Endothelial cell of umbilical vein (primary cell): ENCODE results near the gene B4GALT5. TPM values are rescaled to one million over a fixed set of nuclear protein-coding genes. Genes with fewer than 3 reads are reported as not detected.

ENCODE experiments used
- BruUV-seq: library from RNA; stranded (reverse); fragments of 400-500 nt; replicated peaks from 2 replicates; lab custom pipeline; 2021; lab: Mats Ljungman, UMichigan
- CTCF ChIA-PET: fragments of 300-600, 350-600 bp; sonication (Branson Sonifier 250); formaldehyde crosslinking; loops from one replicate; lab custom pipeline; 2021; ENCODE audit warnings: antibody characterized with exemption, inconsistent platforms; lab: Charles Lee
- POLR2A ChIA-PET: fragments of 300-600, 350-600 bp; sonication (Branson Sonifier 250); formaldehyde crosslinking; loops from one replicate; lab custom pipeline; 2021; ENCODE audit warnings: antibody characterized with exemption, inconsistent platforms; lab: Charles Lee
- DNase-seq: peaks from one replicate; pipeline ENCODE4 v3.0.0-alpha.2; 2011; ENCODE audit warnings: low read depth, low spot score
- FAIRE-seq: peaks from 2 replicates; lab custom pipeline; 2011; peaks lifted over from hg19 to GRCh38; lab: Jason Lieb, UNC
- H2AFZ ChIP-seq: 2 replicates; pipeline ENCODE4 v1.6.0; 2012; ENCODE audit warnings: low read depth, low read length, control low read depth, inconsistent platforms
- H3K27ac ChIP-seq: 2 replicates; pipeline ENCODE4 v1.5.1; 2011; ENCODE audit warnings: low read depth, mild to moderate bottlenecking, control low read depth, low read length, moderate library complexity; ENCODE audit not compliant: insufficient read depth
- H3K27me3 ChIP-seq, 2 experiments: 2 replicates each; pipeline versions ENCODE4 v1.6.0 to v1.6.1; 2011; ENCODE audit warnings: low read length in 2 of 2, mixed read lengths in 1 of 2; ENCODE audit not compliant: control insufficient read depth in 2 of 2, insufficient read depth in 2 of 2
- H3K36me3 ChIP-seq, 2 experiments: 2 replicates in 1 of 2; 3 replicates in 1 of 2; pipeline ENCODE4 v1.5.1; 2011; ENCODE audit warnings: low read length in 2 of 2, mild to moderate bottlenecking in 1 of 2, moderate library complexity in 1 of 2; ENCODE audit not compliant: control insufficient read depth in 2 of 2, insufficient read depth in 2 of 2; ENCODE audit errors: extremely low read depth in 1 of 2
- H3K4me1 ChIP-seq: 3 replicates; pipeline ENCODE4 v1.5.1; 2011; ENCODE audit warnings: mild to moderate bottlenecking, low read length; ENCODE audit not compliant: control insufficient read depth, insufficient read depth; ENCODE audit errors: extremely low read depth
- H3K4me2 ChIP-seq: 2 replicates; pipeline ENCODE4 v1.6.1; 2011; ENCODE audit warnings: low read length, control low read depth, mixed read lengths; ENCODE audit not compliant: insufficient read depth
- H3K4me3 ChIP-seq, 3 experiments: fragments of 200-600 bp in 1 of 3; sonication (generic), shearing (Covaris generic) in 1 of 3; replicated peaks in 1 of 3; 2 replicates each; pipeline ENCODE4 v1.5.1; 2011 to 2016; ENCODE audit warnings: control low read depth in 3 of 3, low read length in 3 of 3, mild to moderate bottlenecking in 2 of 3, inconsistent platforms in 1 of 3, low read depth in 1 of 3, moderate library complexity in 1 of 3; ENCODE audit not compliant: insufficient read depth in 1 of 3
- H3K79me2 ChIP-seq: 2 replicates; pipeline ENCODE4 v1.6.0; 2012; ENCODE audit warnings: low read length, inconsistent platforms; ENCODE audit not compliant: control insufficient read depth, insufficient read depth
- H3K9ac ChIP-seq: replicated peaks from 2 replicates; pipeline ENCODE3; 2011; ENCODE audit warnings: low read length, control low read depth; ENCODE audit not compliant: insufficient read depth; ENCODE audit errors: extremely low read depth
- H3K9me1 ChIP-seq: replicated peaks from 3 replicates; pipeline ENCODE4 v1.6.0; 2011; ENCODE audit warnings: mild to moderate bottlenecking, low read length; ENCODE audit not compliant: control insufficient read depth, insufficient read depth; ENCODE audit errors: extremely low read depth
- H3K9me3 ChIP-seq: replicated peaks from 2 replicates; pipeline ENCODE4 v1.5.1; 2012; ENCODE audit warnings: low read length, inconsistent platforms; ENCODE audit not compliant: control insufficient read depth, insufficient read depth
- H4K20me1 ChIP-seq: replicated peaks from 2 replicates; pipeline ENCODE3; 2011; ENCODE audit warnings: mild to moderate bottlenecking, low read length; ENCODE audit not compliant: control insufficient read depth, insufficient read depth; ENCODE audit errors: extremely low read depth
- CTCF ChIP-seq, 2 donors: IDR thresholded peaks; 1 replicate in 1 of 2; 2 replicates in 1 of 2; pipeline ENCODE4 v1.5.1; 2011; ENCODE audit warnings: low read length in 2 of 2, mild to moderate bottlenecking in 2 of 2, moderate library complexity in 2 of 2, control low read depth in 1 of 2, inconsistent platforms in 1 of 2, low read depth in 1 of 2; ENCODE audit not compliant: insufficient read depth in 1 of 2; ENCODE audit errors: extremely low read depth in 1 of 2
- EZH2 ChIP-seq: IDR thresholded peaks from 2 replicates; pipeline ENCODE4 v1.6.1; 2012; ENCODE audit warnings: borderline replicate concordance, low read depth, mild to moderate bottlenecking, moderate library complexity, low read length, inconsistent platforms; ENCODE audit not compliant: severe bottlenecking
- FOS ChIP-seq: IDR thresholded peaks from 2 replicates; pipeline ENCODE4 v1.6.1; 2011; ENCODE audit warnings: mild to moderate bottlenecking, low read length, moderate library complexity, borderline replicate concordance; ENCODE audit not compliant: insufficient read depth
- GATA2 ChIP-seq: IDR thresholded peaks from 2 replicates; pipeline ENCODE4 v1.7.0; 2011; ENCODE audit warnings: low read depth, mild to moderate bottlenecking, moderate library complexity, mixed read lengths, low read length; ENCODE audit not compliant: insufficient read length, insufficient read depth
- JUN ChIP-seq: IDR thresholded peaks from 2 replicates; pipeline ENCODE4 v1.6.1; 2011; ENCODE audit warnings: borderline replicate concordance, low read depth; ENCODE audit not compliant: insufficient read length, insufficient read depth
- MAX ChIP-seq: IDR thresholded peaks from 2 replicates; pipeline ENCODE4 v1.6.1; 2011; ENCODE audit not compliant: insufficient read depth, insufficient read length
- MYC ChIP-seq: IDR thresholded peaks from one replicate; pipeline ENCODE4 v1.6.1; 2011; ENCODE audit warnings: mild to moderate bottlenecking, low read depth, low read length
- POLR2A ChIP-seq: IDR thresholded peaks from 2 replicates; pipeline ENCODE4 v1.6.1; 2012; ENCODE audit warnings: low read depth, mild to moderate bottlenecking, control low read depth, low read length
- POLR2AphosphoS5 ChIP-seq: IDR thresholded peaks from 2 replicates; pipeline ENCODE4 v1.6.1; 2012; ENCODE audit warnings: low read depth, mild to moderate bottlenecking, control low read depth, low read length, moderate library complexity; ENCODE audit not compliant: insufficient read depth
- dilution Hi-C: fragments of 300-500 bp; cut with MboI; formaldehyde crosslinking; loops from one replicate; pipeline ENCODE4 v1.15.0; 2019; ENCODE audit warnings: low sequenced_read_pairs; ENCODE audit not compliant: extremely low pct_ligation_motif_present
- intact Hi-C: fragments of 100-400 bp; cut with micrococcal nuclease; formaldehyde crosslinking; loops from one replicate; pipeline ENCODE4 v1.10.0; 2022
- polyA plus RNA-seq, 4 experiments: library from polyadenylated mRNA; depleted of rRNA in 3 of 4; stranded (reverse) in 3 of 4; unstranded in 1 of 4; fragments of >200 nt; gene quantifications; 2 replicates each; pipeline versions ENCODE4 v1.2.1 to v1.2.3, GENCODE V29; 2011 to 2012; ENCODE audit warnings: missing spikeins in 1 of 4
- small RNA-seq: library from RNA; depleted of rRNA; stranded (forward); fragments of <200 nt; gene quantifications from one replicate; pipeline ENCODE3, GENCODE V24; 2012; ENCODE audit warnings: low replicate concordance, low read depth; ENCODE audit not compliant: insufficient read depth, insufficient read length
- total RNA-seq: library from RNA; stranded (reverse); gene quantifications from 2 replicates; pipeline ENCODE4 v1.2.3, GENCODE V29; 2021

B4GALT5 gene
- total and polyA plus RNA-seq, 2 donors (not counting 3 experiments of a cell fraction or from before 2014, with no cell fraction given): 54.4 to 70.1 TPM

- H3K4me2 ChIP-seq: no peak overlapping the region
- ChIA-PET POLR2A (interaction anchor here (0.6 kb wide), 1 partner anchor 229 kb away, joined by 4 read pairs; the partner anchor contains the start of gene SLC9A8), CTCF (interaction anchor here (1.3 to 6.8 kb wide), 2 partner anchors 13 to 42 kb away, joined by 4 to 45 read pairs; no protein-coding TSS in a partner anchor)
- H3K27ac ChIP-seq: no peak overlapping the region
- H4K20me1 ChIP-seq: no peaks in the 10 kb centered on the region
- no peak overlapping the region for H3K4me3 ChIP-seq
- no peak for FAIRE-seq
- intact Hi-C loops: no loop called here
- H3K9ac ChIP-seq: no peak overlapping the region
- H3K4me1 ChIP-seq: peaks cover 2% of the 10 kb centered on the region
- H3K9me3 ChIP-seq: peaks cover 2% of the 10 kb centered on the region
- no TSS peak for BruUV-seq
- no peaks in the 10 kb centered on the region for H3K9me1 ChIP-seq
- H3K27me3 ChIP-seq: no peaks in the 10 kb centered on the region
- TF ChIP-seq MAX: no peak
- TF ChIP-seq JUN: no peak
- TF ChIP-seq EZH2: no peak
- TF ChIP-seq POLR2AphosphoS5: no peak
- no peak for TF ChIP-seq CTCF (IDR thresholded peaks at IDR 0.05; ENCODE audit: extremely low read depth in 1 of 2, insufficient read depth in 1 of 2, low read depth in 1 of 2, low read length in 2 of 2)
- TF ChIP-seq GATA2: no peak
- no peak for TF ChIP-seq POLR2A
- TF ChIP-seq FOS: no peak
- TF ChIP-seq MYC: no peak
- no peaks in the 10 kb centered on the region for H3K79me2 ChIP-seq
- no peaks in the 10 kb centered on the region for H3K36me3 ChIP-seq
- dilution Hi-C loops: no loop called here
- no peak overlapping the region for H2AFZ ChIP-seq
- DNase-seq: no peak
These were observed 130.4 kb downstream of the B4GALT5 start for GRCh38 chr20:49583343-49583668.

Small RNA genes lying within 50 kb of the gene (small RNA-seq; reads per million reads assigned to genes)
- gene RN7SL197P (not detected), gene SNRPFP1 (not detected)

Other genes starting within 250 kb of the B4GALT5 start
- gene KCNB1, start 231.2 kb downstream of the B4GALT5 start, total RNA-seq: not detected in 2 replicates
- not detected in 2 replicates for gene KCNB1, start 231.2 kb downstream of the B4GALT5 start, polyA plus RNA-seq
- gene PTGIS, start 145.7 kb downstream of the B4GALT5 start, total RNA-seq: 4.4 and 6.2 TPM in 2 replicates
- 11.8 and 14.2 TPM in 2 replicates for gene PTGIS, start 145.7 kb downstream of the B4GALT5 start, polyA plus RNA-seq
- 11.2 and 14.4 TPM in 2 replicates for gene SLC9A8, start 99.0 kb upstream of the B4GALT5 start, total RNA-seq
- gene SLC9A8, start 99.0 kb upstream of the B4GALT5 start, polyA plus RNA-seq: 4.4 and 5.1 TPM in 2 replicates
- gene SPATA2, start 201.7 kb upstream of the B4GALT5 start, total RNA-seq: 6.1 TPM in 2 replicates
- gene SPATA2, start 201.7 kb upstream of the B4GALT5 start, polyA plus RNA-seq: 4.9 and 6.1 TPM in 2 replicates
- gene RNF114, start 222.5 kb upstream of the B4GALT5 start, total RNA-seq: 41.6 and 45.8 TPM in 2 replicates
- gene RNF114, start 222.5 kb upstream of the B4GALT5 start, polyA plus RNA-seq: 54.6 and 81.7 TPM in 2 replicates